ENCODE measurements around the gene PLAA.

PLAA gene

DNA sequence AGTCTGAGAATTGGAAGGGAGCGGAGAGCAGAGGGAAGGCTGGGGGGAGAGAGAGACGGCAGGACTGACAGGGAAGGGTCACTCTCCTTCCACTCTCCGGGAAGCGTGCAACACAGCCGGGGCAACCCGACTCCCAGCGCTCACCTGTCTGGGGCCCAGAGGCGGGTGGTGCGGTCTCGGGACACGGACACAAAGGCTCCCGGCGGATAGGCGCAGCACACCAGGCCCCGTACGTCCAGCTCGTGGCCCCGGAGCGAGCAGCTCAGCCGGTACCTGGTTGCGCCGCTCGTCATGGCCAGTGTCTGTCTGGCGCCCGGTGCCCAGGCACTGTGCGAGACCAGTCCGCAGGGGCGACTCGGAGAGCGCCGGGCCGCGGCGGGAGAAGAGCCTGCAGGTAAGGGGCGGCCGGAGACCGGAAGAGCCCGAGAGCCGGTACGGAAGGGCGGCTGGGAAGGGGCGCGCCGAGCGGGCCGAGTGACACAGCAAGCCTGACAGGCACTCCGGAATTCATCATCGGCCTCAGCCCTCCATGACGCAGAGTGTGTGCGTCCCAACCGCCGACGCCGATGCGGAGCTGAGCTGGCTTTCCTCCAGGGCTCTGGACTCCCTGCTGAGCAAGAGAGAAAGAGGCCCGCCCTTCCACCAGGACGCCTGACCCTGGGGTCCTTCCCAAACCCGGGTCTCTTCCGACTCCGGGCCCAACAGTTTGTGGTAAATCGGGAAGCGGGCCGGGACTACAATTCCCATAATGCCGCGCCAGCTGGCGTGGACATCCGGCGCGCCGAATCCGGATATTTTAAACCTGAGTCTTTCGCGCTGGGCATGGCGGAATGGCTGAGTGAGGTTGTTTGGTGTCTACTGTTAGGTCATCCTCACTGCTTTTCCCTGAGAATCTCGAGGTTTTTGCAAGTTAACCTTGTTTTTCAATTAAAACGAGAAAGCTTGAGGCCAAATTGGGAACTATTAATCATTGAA lies at the start of gene PLAA:
PLAA (minus strand) TSS at position 490 of the 975 bp plus-strand sequence; CDS start at position 293, 197 bp downstream.
- ATAC-seq (ENCODE audit: low read depth), result peak; percentile 94
- Histone ChIP-seq H3K27me3 (ENCODE audit: insufficient read depth, poor library complexity, severe bottlenecking) (no peaks in the 10 kb centered on the region), H3K4me3 (ENCODE audit: severe bottlenecking) (peak within 1 kb of the TSS; percentile 96), H3K36me3 (ENCODE audit: low read depth) (peaks cover 10% of the 10 kb centered on the region), H3K4me1 (ENCODE audit: insufficient read depth, poor library complexity, severe bottlenecking) (peaks cover 8% of the 10 kb centered on the region), H3K27ac (ENCODE audit: poor library complexity, severe bottlenecking) (peak within 1 kb of the TSS; percentile 71), H3K9me3 (ENCODE audit: severe bottlenecking) (no peaks in the 10 kb centered on the region)
- peak; percentile 92 for DNase-seq (ENCODE audit: low spot score)
- TF ChIP-seq, protein P1, sequence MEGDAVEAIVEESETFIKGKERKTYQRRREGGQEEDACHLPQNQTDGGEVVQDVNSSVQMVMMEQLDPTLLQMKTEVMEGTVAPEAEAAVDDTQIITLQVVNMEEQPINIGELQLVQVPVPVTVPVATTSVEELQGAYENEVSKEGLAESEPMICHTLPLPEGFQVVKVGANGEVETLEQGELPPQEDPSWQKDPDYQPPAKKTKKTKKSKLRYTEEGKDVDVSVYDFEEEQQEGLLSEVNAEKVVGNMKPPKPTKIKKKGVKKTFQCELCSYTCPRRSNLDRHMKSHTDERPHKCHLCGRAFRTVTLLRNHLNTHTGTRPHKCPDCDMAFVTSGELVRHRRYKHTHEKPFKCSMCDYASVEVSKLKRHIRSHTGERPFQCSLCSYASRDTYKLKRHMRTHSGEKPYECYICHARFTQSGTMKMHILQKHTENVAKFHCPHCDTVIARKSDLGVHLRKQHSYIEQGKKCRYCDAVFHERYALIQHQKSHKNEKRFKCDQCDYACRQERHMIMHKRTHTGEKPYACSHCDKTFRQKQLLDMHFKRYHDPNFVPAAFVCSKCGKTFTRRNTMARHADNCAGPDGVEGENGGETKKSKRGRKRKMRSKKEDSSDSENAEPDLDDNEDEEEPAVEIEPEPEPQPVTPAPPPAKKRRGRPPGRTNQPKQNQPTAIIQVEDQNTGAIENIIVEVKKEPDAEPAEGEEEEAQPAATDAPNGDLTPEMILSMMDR (IDR thresholded peaks at IDR 0.05; ENCODE audit: poor library complexity, severe bottlenecking), result no peak

DNA sequence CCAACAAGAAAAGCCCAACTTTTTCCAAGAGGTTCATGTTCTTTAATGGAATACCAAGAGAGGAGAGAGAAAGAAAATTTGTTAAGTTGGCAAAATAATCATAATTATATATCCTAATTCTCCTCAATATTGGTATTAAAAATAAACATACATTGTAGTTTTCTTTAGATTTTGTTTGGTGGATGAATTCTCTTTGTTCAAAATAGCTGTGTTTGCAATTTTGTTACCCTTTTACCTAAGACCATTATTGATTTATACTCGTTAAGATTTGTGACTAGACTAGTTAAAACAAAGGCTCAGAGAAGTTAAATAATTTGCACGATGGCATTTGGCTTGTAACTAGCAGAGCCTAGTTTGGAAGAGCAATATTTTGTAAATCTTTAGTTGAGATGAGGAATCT lies 48.8 kb upstream of the PLAA start:
- Histone ChIP-seq H3K4me1 (ENCODE audit: insufficient read depth, poor library complexity, severe bottlenecking) (no peaks in the 10 kb centered on the region), H3K4me3 (ENCODE audit: severe bottlenecking) (no peak overlapping the region)
- TF ChIP-seq, protein P1 (IDR thresholded peaks at IDR 0.05; ENCODE audit: poor library complexity, severe bottlenecking), result no peak

DNA sequence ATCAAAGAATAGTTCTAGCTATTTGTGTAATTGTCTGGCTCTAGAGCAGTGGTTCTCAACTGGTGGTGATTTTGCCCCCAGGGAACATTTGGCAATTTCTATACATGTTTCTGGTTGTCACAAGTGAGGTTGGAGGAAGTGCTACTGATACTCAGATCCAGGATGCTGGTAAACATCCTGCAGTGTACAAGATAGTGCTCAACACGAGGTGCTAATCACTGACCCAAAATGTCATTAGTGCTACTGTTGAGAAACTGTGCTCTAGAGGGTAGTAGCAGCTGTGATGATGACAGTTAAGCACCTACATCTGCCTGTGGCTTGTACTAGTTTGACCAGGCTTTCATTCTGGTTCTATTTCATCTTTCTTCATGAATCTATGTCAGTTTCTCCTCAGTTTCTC lies 36.3 kb upstream of the PLAA start:
- ATAC-seq (ENCODE audit: low read depth), result no peak
- Histone ChIP-seq H3K9me3 (ENCODE audit: severe bottlenecking) (no peaks in the 10 kb centered on the region), H3K27me3 (ENCODE audit: insufficient read depth, poor library complexity, severe bottlenecking) (no peaks in the 10 kb centered on the region), H3K4me3 (ENCODE audit: severe bottlenecking) (no peak overlapping the region), H3K36me3 (ENCODE audit: low read depth) (peaks cover 15% of the 10 kb centered on the region), H3K4me1 (ENCODE audit: insufficient read depth, poor library complexity, severe bottlenecking) (no peaks in the 10 kb centered on the region), H3K27ac (ENCODE audit: poor library complexity, severe bottlenecking) (no peak overlapping the region)
- TF ChIP-seq, protein P1 (IDR thresholded peaks at IDR 0.05; ENCODE audit: poor library complexity, severe bottlenecking), result no peak
- DNase-seq (ENCODE audit: low spot score), result no peak

More for the DNA sequence above, 48.8 kb upstream of the PLAA start:
- no peak for DNase-seq (ENCODE audit: low spot score)
- Histone ChIP-seq H3K36me3 (ENCODE audit: low read depth) (peaks cover 9% of the 10 kb centered on the region; the same call in 1 of the 2 replicates), H3K9me3 (ENCODE audit: severe bottlenecking) (no peaks in the 10 kb centered on the region), H3K27me3 (ENCODE audit: insufficient read depth, poor library complexity, severe bottlenecking) (no peaks in the 10 kb centered on the region), H3K27ac (ENCODE audit: poor library complexity, severe bottlenecking) (no peak overlapping the region)
- ATAC-seq (ENCODE audit: low read depth), result no peak

DNA sequence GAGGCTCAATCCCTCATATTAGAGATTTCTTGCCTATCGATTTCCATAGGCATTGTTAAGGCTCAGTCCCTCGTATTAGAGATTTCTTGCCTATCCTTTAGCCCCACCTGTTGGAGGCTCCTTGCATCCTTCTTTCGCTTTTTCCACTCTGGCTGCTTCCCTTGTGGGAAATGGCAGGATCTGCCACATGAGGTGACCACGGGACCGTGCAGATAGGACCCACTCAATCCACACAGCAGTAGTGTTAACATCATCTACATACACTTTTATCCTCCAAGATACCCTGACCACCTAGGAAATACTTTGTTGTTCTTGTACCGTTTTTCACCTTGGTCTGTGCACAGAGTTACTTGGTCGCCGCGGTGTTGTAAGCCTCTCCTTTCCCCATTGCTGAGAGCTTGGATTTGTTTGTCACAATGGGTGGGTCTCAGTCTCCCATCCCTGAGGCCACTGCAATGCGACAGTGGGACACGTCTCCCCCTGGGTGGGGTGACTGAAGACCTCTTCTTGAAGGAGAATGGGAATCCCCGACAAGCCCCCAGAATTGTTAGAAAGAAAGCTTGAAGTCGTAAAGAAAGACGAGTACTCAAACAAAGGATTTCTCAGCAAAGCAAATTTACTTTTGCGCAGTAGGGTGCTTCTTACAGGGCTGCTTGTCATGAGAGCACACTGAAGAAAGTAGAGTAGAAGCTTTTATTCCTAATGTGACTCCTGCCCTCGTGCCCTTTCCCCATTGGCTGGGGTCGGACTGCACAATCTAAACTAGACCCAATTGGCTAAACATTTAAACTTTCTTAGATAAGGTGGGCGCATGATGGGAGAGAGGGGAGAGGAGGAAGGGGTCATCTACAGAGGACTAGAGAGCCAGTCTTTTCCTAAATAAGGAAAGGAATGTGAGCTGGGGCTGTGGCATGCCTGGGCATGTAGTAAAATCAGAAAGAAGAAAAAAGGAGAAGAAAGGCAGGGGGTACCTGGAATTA lies 29.0 kb upstream of the PLAA start:
- H3K27ac ChIP-seq (ENCODE audit: poor library complexity, severe bottlenecking), result peak overlapping the region; percentile 7
- peaks cover 7% of the 10 kb centered on the region; the same call in 1 of the 2 replicates for H3K36me3 ChIP-seq (ENCODE audit: low read depth)
- H3K27me3 ChIP-seq (ENCODE audit: insufficient read depth, poor library complexity, severe bottlenecking), result no peaks in the 10 kb centered on the region
- TF ChIP-seq, protein P1 (IDR thresholded peaks at IDR 0.05; ENCODE audit: poor library complexity, severe bottlenecking), result peak; percentile 49
- H3K9me3 ChIP-seq (ENCODE audit: severe bottlenecking), result no peaks in the 10 kb centered on the region
- ATAC-seq (ENCODE audit: low read depth), result peak; percentile 70; the same call in 2 of the 3 replicates
- DNase-seq (ENCODE audit: low spot score), result no peak
- H3K4me1 ChIP-seq (ENCODE audit: insufficient read depth, poor library complexity, severe bottlenecking), result peaks cover 20% of the 10 kb centered on the region
- H3K4me3 ChIP-seq (ENCODE audit: severe bottlenecking), result no peak overlapping the region
